HG03108 (cell line): ENCODE data around the gene NR4A3.

Experiments used
- ATAC-seq: cut with Tn5 transposase; IDR thresholded peaks from one replicate; pipeline ENCODE4 v1.9.1; 2021; ENCODE audit warnings: moderate library complexity; ENCODE audit not compliant: unreplicated experiment

Gene NR4A3

GRCh38 chr9:99873531-99873930 lies 51.8 kb downstream of the NR4A3 start:
- ATAC-seq = no peak

- no peak for ATAC-seq
These were observed 52.4 kb downstream of the NR4A3 start for GRCh38 chr9:99873943-99874584.

- ATAC-seq = no peak
These were observed 54.5 kb downstream of the NR4A3 start for GRCh38 chr9:99876190-99876589.

GRCh38 chr9:99878651-99879050 lies 57.0 kb downstream of the NR4A3 start:
- ATAC-seq = no peak

GRCh38 chr9:99881769-99882168 lies 60.1 kb downstream of the NR4A3 start:
- ATAC-seq = no peak

- ATAC-seq = no peak
These were observed 64.1 kb downstream of the NR4A3 start for GRCh38 chr9:99885747-99886146.

- no peak for ATAC-seq
These were observed 67.4 kb downstream of the NR4A3 start for GRCh38 chr9:99889120-99889519.

- no peak for ATAC-seq
These were observed 73.1 kb downstream of the NR4A3 start for GRCh38 chr9:99894826-99895225.

GRCh38 chr9:99895510-99895909 lies 73.8 kb downstream of the NR4A3 start:
- ATAC-seq = no peak

- ATAC-seq = no peak
These were observed 74.4 kb downstream of the NR4A3 start for GRCh38 chr9:99896119-99896518.

GRCh38 chr9:99903393-99903792 lies 81.7 kb downstream of the NR4A3 start:
- no peak for ATAC-seq

GRCh38 chr9:99905833-99906402 lies 84.2 kb downstream of the NR4A3 start:
- ATAC-seq = no peak

GRCh38 chr9:99906403-99907207 lies 84.9 kb downstream of the NR4A3 start, which contains the start of gene STX17:
TSS of gene STX17 (plus strand) at chr9:99906654. CDS start at chr9:99915240, 8,586 bp downstream.
- peak; percentile 77 for ATAC-seq

- ATAC-seq = no peak
These were observed 85.5 kb downstream of the NR4A3 start for GRCh38 chr9:99907208-99907532.

- no peak for ATAC-seq
These were observed 89.9 kb downstream of the NR4A3 start for GRCh38 chr9:99911600-99911999.
